Heart right ventricle (tissue), 16 donors: ENCODE measurements around the gene CABP4. TPM values are rescaled to one million over a fixed set of nuclear protein-coding genes. Genes with fewer than 3 reads are reported as not detected.
A peak's percentile ranks its signal among the peaks of the same experiment; 100 is the strongest.

Source experiments
- ATAC-seq, 8 donors: fragments of 200-7000 bp; cut with Tn5 transposase; one replicate each; pipeline ENCODE4 v1.9.1; 2020; ENCODE audit warnings: mild to moderate bottlenecking in 8 of 8, moderate library complexity in 8 of 8, moderate number of reproducible peaks in 1 of 8
- DNase-seq, 2 donors: peaks; one replicate each; pipeline ENCODE4 v3.0.0-alpha.2; 2020
- H3K27ac ChIP-seq, 10 donors: fragments of 200-600 bp; sonication (generic) in 2 of 10; one replicate each; pipeline versions ENCODE4 v1.5.0 to v1.8.0; 2020 to 2022; ENCODE audit warnings: mild to moderate bottlenecking in 3 of 10
- H3K27me3 ChIP-seq, 7 donors: fragments of 200-600 bp; one replicate each; pipeline ENCODE4 v1.8.0; 2021 to 2022; ENCODE audit warnings: mild to moderate bottlenecking in 2 of 7
- H3K36me3 ChIP-seq, 9 donors: fragments of 200-600 bp; sonication (generic) in 1 of 9; one replicate each; pipeline versions ENCODE4 v1.5.0 to v1.8.0; 2020 to 2022; ENCODE audit warnings: mild to moderate bottlenecking in 2 of 9
- H3K4me1 ChIP-seq, 9 donors: fragments of 200-600 bp; sonication (generic) in 1 of 9; one replicate each; pipeline versions ENCODE4 v1.5.0 to v1.8.0; 2020 to 2022; ENCODE audit warnings: mild to moderate bottlenecking in 4 of 9
- H3K4me3 ChIP-seq, 10 donors: fragments of 200-600 bp; sonication (generic) in 2 of 10; one replicate each; pipeline versions ENCODE4 v1.5.0 to v1.8.0; 2020 to 2022; ENCODE audit warnings: mild to moderate bottlenecking in 7 of 10, moderate library complexity in 2 of 10
- H3K9me3 ChIP-seq, 11 donors: fragments of 200-600 bp in 10 of 11; sonication (generic) in 2 of 11; one replicate each; pipeline versions ENCODE4 v1.5.0 to v1.8.0; 2013 to 2022; ENCODE audit warnings: mild to moderate bottlenecking in 2 of 11, control low read depth in 1 of 11, moderate library complexity in 1 of 11
- WGBS, 2 donors: extraction: QIAGEN DNeasy Blood & Tissue Kit; methylation state at CpG; one replicate each; pipeline ENCODE4 v1.1.7; 2013; ENCODE audit warnings: inconsistent platforms in 1 of 2; 5-methylcytosine and 5-hydroxymethylcytosine counted together
- intact Hi-C, 10 donors: fragments of 100-400 bp; cut with DNase I; formaldehyde crosslinking; loops; one replicate each; pipeline versions ENCODE4 v1.11.1 to v1.14.2; 2022
- polyA plus RNA-seq, 2 donors: library from polyadenylated mRNA; stranded (reverse); fragments of 200-250 nt; gene quantifications; one replicate each; pipeline ENCODE4 v1.2.3, GENCODE V29; 2013
- total RNA-seq, 10 donors: library from RNA; stranded (reverse); fragmentation: NEBNext Ultra II Directional in 3 of 10; extraction: Animal tissue kit (Norgen Biotek cat#: 25700) in 3 of 10; gene quantifications; one replicate each; pipeline versions ENCODE4 v1.2.1 to v1.2.4, GENCODE V29; 2021 to 2023
- TF ChIP-seq, protein P1 (sequence below), 9 donors: fragments of 200-600 bp; sonication (generic) in 2 of 9; IDR thresholded peaks; one replicate each; pipeline versions ENCODE4 v1.5.0 to v1.8.0; 2021 to 2022; ENCODE audit warnings: antibody characterized with exemption in 9 of 9, mild to moderate bottlenecking in 5 of 9, moderate library complexity in 1 of 9
- donor health status: Arrhythmogenic right ventricular cardiomyopathy.
- donor health status: ischemic (EF 13 %, LVEDD 7.1; RV severe dilation, severe dysfunction).
- donor health status: healthy with polysubstance abuse.
- donor health status: DM: no; HTN: yes; CAD: no.
- donor health status: DM: no; HTN: no; CAD: no.
- donor health status: ischemic (EF 25% LVEDD 6.9; RV normal size, moderate dysfunction).
- donor health status: ischemic (EF 25% LVEDD 5.7; RV mildly dilated, moderate dysfunction).
- donor health status: healthy.
- donor health status: DM: yes; HTN: yes; CAD: no.
- donor health status: Ischemic cardiomyopathy.
- donor health status: ischemic (EF 35%, LVEDD 5.7; RV mildly dilated, moderate dysfunction).
- donor health status: nonischemic (EF 11% LVEDD 7.7; RV severe dilation, severe dysfunction).
- donor health status: DM: yes; HTN: yes; CAD: no.
- donor health status: PGD.
- donor health status: ischemic (EF 29% LVEDD 5.4; RV normal size, mild dysfunction).
- donor health status: nonischemic (EF 23%, LVEDD 6.1; RV moderate dilation, normal function).

CABP4 gene
- total and polyA plus RNA-seq, 12 donors = 0.17 to 1.5 (median 0.70) TPM; not detected in 1

DNA sequence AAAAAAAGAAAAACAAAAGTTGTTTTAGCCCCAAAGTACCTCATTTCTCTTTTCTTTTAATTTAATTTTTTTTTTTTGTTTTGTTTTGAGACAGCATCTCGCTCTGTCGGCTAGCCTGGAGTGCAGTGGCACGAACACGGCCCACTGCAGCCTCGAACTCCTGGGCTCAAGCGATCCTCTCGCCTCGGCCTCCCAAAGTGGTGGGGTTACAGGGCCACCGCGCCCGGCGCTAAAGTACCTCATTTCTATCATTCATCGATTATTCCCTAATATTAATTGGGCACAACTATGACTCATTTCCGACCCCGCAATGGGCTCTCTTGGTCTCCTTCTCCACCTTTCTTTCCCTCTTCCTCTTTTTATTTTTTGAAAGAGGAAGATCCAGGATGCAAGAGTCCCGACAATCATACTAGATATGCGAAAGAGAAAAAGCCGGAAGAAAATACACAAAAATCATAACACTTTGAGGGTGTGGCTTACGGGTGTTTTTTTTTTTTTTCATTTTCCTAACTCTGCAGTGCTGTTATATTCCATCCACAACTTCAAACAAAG, 27.2 kb downstream of the CABP4 start:
- Histone ChIP-seq H3K9me3 (no peaks in the 10 kb centered on the region), H3K4me1 (peaks cover 8 to 48% (median 23%) of the 10 kb centered on the region in 9 donors), H3K36me3 (peaks cover 0 to 12% (median 0%) of the 10 kb centered on the region in 9 donors), H3K4me3 (peak overlapping the region; percentile 4 to 66 (median 55)), H3K27me3 (peaks cover 0 to 6% (median 0%) of the 10 kb centered on the region in 7 donors), H3K27ac (peak overlapping the region; percentile 67 to 93 (median 84))
- intact Hi-C loops = loop anchor here in 2 of 10 donors (2.0 to 5.0 kb wide), 2 partner anchors 24 to 80 kb away; partner anchors contain the start of genes PPP1CA (in 1 of the 2) and TBC1D10C (in 1 of the 2)
- DNase-seq (peak in 1 of 2 donors; percentile 3), ATAC-seq (peak in 5 of 8 donors; percentile 6 to 30 (median 19))
- TF ChIP-seq, protein P1, sequence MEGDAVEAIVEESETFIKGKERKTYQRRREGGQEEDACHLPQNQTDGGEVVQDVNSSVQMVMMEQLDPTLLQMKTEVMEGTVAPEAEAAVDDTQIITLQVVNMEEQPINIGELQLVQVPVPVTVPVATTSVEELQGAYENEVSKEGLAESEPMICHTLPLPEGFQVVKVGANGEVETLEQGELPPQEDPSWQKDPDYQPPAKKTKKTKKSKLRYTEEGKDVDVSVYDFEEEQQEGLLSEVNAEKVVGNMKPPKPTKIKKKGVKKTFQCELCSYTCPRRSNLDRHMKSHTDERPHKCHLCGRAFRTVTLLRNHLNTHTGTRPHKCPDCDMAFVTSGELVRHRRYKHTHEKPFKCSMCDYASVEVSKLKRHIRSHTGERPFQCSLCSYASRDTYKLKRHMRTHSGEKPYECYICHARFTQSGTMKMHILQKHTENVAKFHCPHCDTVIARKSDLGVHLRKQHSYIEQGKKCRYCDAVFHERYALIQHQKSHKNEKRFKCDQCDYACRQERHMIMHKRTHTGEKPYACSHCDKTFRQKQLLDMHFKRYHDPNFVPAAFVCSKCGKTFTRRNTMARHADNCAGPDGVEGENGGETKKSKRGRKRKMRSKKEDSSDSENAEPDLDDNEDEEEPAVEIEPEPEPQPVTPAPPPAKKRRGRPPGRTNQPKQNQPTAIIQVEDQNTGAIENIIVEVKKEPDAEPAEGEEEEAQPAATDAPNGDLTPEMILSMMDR (IDR thresholded peaks at IDR 0.05) = no peak
- 51 to 53% methylated on average over 19 of the region's 19 CpGs for WGBS, 2 donors

DNA sequence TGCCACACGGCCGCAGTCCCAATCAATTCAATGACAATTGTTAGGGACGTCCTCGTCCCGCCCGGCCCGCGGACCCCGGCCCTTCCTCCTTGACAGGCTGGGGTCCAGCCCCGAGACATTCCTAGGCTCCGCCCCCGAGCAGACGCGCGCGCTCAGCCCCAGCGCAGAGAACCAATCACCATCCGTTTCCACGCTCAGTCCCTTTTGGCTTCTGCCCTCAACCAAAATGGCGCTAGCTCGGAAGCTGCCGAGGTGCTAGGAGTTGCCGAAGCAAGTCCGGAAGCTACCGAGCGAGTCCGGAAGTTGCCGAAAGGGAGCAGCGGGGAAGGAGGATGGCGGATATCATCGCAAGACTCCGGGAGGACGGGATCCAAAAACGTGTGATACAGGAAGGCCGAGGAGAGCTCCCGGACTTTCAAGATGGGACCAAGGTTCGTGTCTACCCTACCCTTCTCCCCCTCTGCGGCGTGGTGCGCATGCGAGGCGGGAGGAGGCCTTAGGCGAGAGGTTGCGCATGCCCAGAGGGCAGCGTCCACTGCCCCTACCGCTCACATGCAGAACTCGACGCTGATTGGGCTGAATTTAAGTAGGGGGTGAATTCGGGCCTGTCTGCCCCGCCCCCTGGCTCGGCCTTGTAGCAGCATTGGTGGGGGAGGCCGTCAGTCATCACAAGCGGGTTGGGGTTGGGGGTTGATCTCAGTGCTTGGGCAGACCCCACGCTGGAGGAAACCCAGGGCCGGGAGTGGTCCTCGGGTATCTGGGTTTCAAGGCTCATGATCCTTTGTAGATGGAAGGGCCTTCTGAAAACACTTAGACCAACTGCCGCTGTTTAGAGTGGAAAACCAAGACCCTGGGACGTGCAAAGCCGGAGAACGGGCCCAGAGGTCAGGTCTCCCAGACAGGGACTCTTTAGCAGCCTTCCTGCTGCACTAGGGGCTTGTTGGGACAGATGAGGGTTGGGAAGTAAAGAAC, 28.0 kb downstream of the CABP4 start, which contains the start of gene AIP:
Gene AIP, plus strand, starts transcription at position 200 of the 972 bp plus-strand sequence. Its CDS starts 133 bp downstream, at position 333.
- Histone ChIP-seq H3K36me3 (peaks cover 0 to 20% (median 0%) of the 10 kb centered on the region in 9 donors), H3K27ac (peak within 1 kb of the TSS; percentile 67 to 93 (median 84)), H3K27me3 (peaks cover 0 to 6% (median 0%) of the 10 kb centered on the region in 7 donors), H3K9me3 (no peaks in the 10 kb centered on the region), H3K4me3 (peak within 1 kb of the TSS; percentile 29 to 66 (median 55)), H3K4me1 (peaks cover 8 to 48% (median 23%) of the 10 kb centered on the region in 9 donors)
- intact Hi-C loops = loop anchor here in 2 of 10 donors (2.0 to 5.0 kb wide), 2 partner anchors 24 to 81 kb away; partner anchors contain the start of genes PPP1CA (in 1 of the 2) and TBC1D10C (in 1 of the 2)
- TF ChIP-seq, protein P1 (IDR thresholded peaks at IDR 0.05) = peak in 5 of 9 donors; percentile 20 to 38 (median 33)
- peak; percentile 98 to 99 (median 98) for ATAC-seq
- 9 to 11% methylated on average over 53 to 60 of the region's 60 CpGs for WGBS, 2 donors
- peak; percentile 97 to 98 for DNase-seq

DNA sequence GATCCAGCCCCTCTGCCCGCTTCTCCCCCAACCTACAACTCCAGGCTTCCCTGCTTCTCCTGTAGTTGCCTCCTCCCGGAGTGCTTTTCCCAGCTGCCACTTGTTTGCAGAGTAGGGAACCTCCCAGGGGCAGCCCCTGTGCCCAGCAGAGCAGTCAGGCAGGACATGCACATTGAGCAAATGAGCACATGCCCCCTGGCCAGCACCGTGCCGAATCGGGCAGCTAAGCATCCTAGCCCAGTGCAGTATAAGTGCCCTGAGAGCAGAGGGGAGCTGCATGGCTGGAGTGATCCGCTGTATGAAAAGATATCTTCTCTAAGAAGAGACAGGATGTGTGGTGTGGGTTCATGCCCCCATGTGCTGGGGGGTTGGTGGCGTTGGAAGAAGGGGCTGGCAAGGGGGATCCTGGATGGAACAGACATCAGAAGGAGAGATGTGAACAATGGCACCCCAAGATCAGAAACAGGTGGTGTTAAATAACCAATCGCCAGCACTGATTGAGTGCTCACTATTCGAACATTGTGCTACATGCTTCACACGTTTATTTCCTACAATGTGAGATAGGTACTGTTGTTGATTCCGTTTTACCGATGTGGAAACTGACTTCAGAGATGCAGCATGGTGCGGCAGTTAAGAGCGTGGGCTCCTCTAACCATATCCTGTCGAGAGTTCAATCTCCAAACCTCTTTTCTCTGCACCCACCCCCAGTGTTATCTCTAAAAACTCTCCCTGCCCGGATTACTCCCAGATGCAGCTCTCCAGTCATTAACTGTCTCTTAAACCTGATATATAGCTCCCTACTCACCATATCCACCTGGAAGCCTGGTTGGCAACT, 28.9 kb downstream of the CABP4 start:
- Histone ChIP-seq H3K27me3 (peaks cover 0 to 6% (median 0%) of the 10 kb centered on the region in 7 donors), H3K4me1 (peaks cover 8 to 48% (median 23%) of the 10 kb centered on the region in 9 donors), H3K9me3 (no peaks in the 10 kb centered on the region), H3K27ac (peak overlapping the region in 6 of 10 donors; percentile 77 to 93 (median 87)), H3K36me3 (peaks cover 0 to 24% (median 3%) of the 10 kb centered on the region in 9 donors), H3K4me3 (peak overlapping the region in 8 of 10 donors; percentile 50 to 66 (median 60))
- intact Hi-C loops = loop anchor here in 2 of 10 donors (2.0 to 5.0 kb wide), 2 partner anchors 23 to 82 kb away; partner anchors contain the start of genes PPP1CA (in 1 of the 2) and TBC1D10C (in 1 of the 2)
- ATAC-seq (no peak), DNase-seq (no peak)
- 88 to 90% methylated on average over 16 of the region's 16 CpGs for WGBS, 2 donors
- TF ChIP-seq, protein P1 (IDR thresholded peaks at IDR 0.05) = no peak
